SIG-M5 (cell line): ENCODE data around the gene IRF2BP1.

Experiments used
- DNase-seq: peaks from one replicate; lab custom pipeline; 2025; lab: John Stamatoyannopoulos, UW

Gene IRF2BP1

DNA sequence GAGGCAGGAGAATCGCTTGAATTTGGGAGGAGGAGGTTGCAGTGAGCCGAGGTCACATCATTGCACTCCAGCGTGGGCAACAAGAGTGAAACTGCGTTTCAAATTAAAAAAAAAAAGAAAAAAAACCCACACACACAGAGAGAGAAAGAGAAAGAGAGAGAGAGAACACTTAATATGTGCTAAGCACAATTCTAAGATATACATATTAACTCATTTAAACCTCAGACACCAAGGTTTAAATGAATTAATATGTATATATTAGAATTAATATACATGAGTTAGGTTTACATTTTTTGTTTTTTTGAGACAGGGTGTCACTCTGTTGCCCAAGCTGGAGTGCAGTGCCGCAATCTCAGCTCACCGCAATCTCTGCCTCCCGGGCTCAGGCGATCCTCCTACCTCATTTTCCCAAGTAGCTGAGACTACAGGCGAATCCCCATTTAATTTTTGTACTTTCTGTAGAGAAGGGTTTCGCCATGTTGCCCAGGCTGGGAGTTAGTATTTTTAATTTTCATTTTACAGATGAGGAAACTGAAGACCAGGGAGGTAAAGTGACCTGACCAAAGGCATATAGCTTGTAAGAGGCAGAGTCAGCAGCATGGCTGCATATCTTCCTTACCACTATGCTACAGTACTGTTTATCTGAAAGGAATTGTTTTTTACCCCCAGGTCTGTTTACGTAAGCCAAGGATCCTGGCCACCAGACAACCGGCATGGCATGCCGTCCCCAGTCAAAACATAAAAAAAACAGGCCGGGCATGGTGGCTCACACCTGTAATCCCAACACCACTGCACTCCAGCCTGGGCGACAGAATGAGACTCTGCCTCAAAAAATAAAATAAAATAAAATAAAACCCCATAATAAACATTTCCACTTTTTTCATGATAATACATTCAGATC is 25.3 kb downstream of the IRF2BP1 start:
- no peak for DNase-seq

DNA sequence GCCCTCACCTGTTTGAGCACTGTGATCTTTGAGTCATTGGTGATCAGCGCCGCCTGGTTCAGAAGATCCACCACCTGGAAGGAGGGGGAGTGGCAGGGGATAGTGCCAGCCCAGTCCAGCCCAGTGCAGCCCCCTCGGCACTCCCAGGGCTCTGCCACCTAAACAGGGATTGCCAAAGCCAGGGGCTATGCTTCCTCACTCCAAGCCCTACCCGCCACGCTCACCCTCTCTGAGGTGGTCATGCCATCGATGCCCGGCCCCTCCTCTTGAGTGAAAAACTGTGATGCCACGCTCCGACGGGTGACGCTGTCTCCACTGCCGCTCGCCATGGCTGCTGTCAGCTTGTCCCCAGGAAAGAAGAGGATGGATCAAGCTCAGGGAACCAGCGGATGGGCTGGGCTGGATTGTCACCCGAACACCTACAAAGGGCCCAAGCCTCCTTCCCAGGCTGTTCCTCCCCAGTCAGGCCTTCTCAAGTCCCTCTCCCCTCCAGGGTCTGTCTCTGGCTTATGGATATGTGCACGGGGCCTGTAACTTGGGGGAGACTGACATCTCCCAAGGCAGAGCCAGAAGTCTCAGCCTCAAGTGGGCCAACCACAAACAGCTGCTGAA is 31.7 kb downstream of the IRF2BP1 start:
- DNase-seq: no peak

DNA sequence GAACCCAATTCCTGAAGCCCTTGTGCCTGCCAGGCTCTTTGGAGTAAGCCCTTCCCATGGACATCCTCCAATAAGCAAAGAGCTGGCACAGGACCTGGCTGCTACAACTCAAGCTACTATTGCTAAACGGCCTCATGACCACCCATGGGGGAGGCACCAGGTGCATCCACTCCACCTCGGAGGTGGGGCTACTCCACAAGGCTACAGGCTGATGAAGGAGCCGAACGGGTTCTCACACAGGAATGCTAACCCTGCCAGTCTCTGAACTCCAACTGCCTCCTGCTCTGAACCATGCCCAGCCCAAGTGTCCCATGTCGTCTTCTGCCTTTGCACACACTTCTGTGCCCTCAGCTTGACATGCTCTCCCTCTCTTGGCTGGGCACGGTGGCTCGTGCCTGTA is 33.0 kb downstream of the IRF2BP1 start:
- DNase-seq: no peak

DNA sequence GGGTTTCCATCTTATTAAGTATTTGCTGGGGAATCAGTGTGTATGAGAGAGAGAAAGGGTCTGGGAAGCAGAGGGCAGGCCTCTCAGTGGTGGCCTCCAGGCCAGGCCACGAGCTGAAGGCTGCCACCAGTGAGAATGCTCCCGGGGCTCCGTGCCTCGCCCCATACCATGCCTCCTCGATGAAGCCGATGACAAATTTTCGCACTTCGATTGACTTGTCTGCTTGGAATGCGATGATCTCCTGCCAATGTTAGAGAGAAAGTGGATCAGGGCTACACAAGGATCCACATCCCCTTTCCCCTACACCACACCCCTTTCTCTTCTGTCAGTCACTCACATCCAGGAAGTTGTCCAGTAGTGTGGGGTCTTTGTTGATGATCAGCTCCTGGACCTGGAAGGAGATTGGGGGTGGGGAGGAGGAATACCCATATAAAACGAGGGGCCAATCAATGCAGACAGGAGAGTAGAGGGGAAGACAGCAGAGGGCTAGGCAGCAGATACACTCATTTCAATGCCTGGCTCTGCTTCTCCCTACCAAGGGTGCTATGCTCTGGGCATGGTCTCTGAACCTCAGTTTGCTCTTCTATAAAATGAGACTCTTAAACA is 33.7 kb downstream of the IRF2BP1 start:
- DNase-seq: no peak

DNA sequence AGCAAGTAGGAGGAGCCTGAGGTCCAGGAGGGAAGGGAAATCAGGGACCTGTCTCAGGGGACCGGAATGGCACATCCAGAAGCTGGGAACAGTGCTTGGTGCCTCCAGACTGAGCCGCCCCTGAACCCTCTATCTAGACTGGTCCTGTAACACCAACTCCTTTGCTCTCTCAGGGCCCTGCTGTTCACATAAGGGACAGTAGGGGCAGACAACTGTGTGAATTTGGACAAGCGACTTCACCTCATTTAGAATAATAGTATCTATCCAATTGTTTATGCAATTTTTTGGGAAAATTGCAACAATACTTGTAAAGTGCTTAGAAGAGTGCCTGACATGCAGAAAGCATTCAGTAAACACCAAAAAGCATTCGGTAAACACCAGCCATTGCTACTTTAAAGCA is 37.0 kb downstream of the IRF2BP1 start:
- DNase-seq: no peak

DNA sequence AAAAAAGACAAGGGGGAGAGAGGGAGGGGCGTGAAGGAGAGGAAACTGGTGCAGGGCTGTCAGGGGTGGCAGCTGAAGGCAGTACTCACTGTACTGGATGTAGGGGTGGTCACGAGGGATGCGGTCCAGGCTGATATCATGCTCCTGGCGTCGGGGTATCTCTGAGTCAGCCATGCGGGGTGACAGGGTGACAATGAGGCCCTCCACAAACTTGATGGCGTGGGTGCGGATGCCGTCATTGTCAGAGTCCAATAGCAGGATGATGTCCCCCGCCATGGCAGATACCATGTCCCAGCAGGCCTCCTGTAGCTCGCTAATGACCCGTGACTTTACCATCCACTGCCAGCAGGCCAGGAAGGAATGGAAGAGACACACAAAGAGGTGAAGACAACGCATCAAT is 38.3 kb downstream of the IRF2BP1 start:
- DNase-seq: no peak

DNA sequence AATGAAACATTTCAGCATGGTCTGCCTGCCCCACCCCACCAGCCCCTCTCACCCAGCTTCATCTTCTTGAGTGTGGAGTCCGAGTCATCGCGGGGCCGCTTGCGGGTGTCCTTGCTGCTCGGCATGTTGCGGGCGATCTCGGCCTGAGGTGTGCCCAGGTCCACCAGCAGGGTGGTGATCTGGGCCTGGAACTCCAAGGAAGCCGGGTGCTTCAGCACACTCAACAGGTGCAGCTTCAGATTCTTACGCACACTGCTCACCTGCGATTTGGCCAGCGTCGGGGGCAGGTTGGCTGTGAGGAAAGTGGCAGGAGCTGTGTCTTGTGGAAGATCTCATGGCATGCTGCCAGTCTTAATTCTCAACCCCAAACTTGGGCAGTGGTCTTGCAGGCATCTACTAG is 43.7 kb downstream of the IRF2BP1 start:
- no peak for DNase-seq

DNA sequence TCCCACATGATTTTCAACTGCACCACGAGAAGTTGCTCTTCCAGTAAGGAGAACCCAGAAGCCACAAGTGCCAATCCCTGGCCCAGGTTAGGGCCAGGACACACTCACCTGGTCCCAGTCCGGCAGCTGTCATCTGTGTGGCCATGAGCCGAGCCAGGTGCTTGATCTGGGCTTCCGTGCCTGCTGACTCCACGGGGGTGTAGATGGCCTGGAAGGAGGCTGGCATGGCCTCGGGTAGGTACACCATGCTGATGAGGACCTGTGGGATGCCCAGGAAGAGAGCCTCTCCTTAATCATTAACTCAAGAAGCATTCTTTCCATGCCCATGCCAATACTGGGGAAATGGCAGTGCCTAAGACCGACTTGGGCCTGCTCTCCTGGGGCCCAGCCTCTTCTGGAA is 51.0 kb downstream of the IRF2BP1 start:
- DNase-seq: no peak
